Mesenchymal stem cell (in vitro differentiated cells and primary cell): ENCODE measurements around the gene ASXL2.
"Not testable (repeated sequence)": the region's sequence is repeated elsewhere in the genome, so short reads cannot be mapped to it uniquely, and the experiment has no call there.

Experiments
- DNase-seq: peaks from one replicate; pipeline ENCODE4 v3.0.0-alpha.2; 2013
- H2AFZ ChIP-seq: one replicate; pipeline ENCODE4 v1.6.1; 2013; ENCODE audit warnings: low read depth, mild to moderate bottlenecking, control low read depth, inconsistent platforms, low read length, moderate library complexity
- H2AK5ac ChIP-seq: 2 replicates; pipeline ENCODE4 v1.6.1; 2013; ENCODE audit warnings: low read length, moderate library complexity, mild to moderate bottlenecking, inconsistent platforms; ENCODE audit not compliant: severe bottlenecking
- H2BK120ac ChIP-seq: one replicate; pipeline ENCODE4 v1.6.1; 2013; ENCODE audit warnings: low read depth, mild to moderate bottlenecking, inconsistent platforms, low read length, moderate library complexity
- H2BK12ac ChIP-seq, 2 experiments: one replicate each; pipeline ENCODE4 v1.6.1; 2013; ENCODE audit warnings: inconsistent platforms in 2 of 2, low read length in 2 of 2, mild to moderate bottlenecking in 2 of 2, moderate library complexity in 2 of 2, control low read depth in 1 of 2
- H2BK15ac ChIP-seq: one replicate; pipeline ENCODE4 v1.6.1; 2013; ENCODE audit warnings: mild to moderate bottlenecking, low read depth, inconsistent platforms; ENCODE audit not compliant: poor library complexity, severe bottlenecking
- H2BK5ac ChIP-seq: 2 replicates; pipeline ENCODE4 v1.6.1; 2013; ENCODE audit warnings: low read depth, mild to moderate bottlenecking, low read length, control low read depth, inconsistent platforms; ENCODE audit not compliant: poor library complexity, severe bottlenecking
- H3K14ac ChIP-seq, 2 experiments: one replicate each; pipeline ENCODE4 v1.6.1; 2013; ENCODE audit warnings: inconsistent platforms in 2 of 2, low read length in 2 of 2, control low read depth in 1 of 2, mild to moderate bottlenecking in 1 of 2, moderate library complexity in 1 of 2
- H3K18ac ChIP-seq, 2 experiments: one replicate each; pipeline ENCODE4 v1.6.1; 2013; ENCODE audit warnings: inconsistent platforms in 2 of 2, low read length in 2 of 2, control low read depth in 1 of 2, low read depth in 1 of 2, mild to moderate bottlenecking in 1 of 2
- H3K23ac ChIP-seq, 2 experiments: one replicate each; pipeline ENCODE4 v1.6.1; 2013; ENCODE audit warnings: inconsistent platforms in 2 of 2, low read length in 2 of 2, mild to moderate bottlenecking in 2 of 2, moderate library complexity in 2 of 2, control low read depth in 1 of 2
- H3K27ac ChIP-seq: 2 replicates; pipeline ENCODE4 v1.5.1; 2013; ENCODE audit warnings: mild to moderate bottlenecking, moderate library complexity, low read length, control low read depth, inconsistent platforms; ENCODE audit not compliant: poor library complexity, severe bottlenecking
- H3K27me3 ChIP-seq, 2 experiments: 2 replicates each; pipeline versions ENCODE4 v1.6.1 to v1.7.0; 2013; ENCODE audit warnings: low read length in 2 of 2, mild to moderate bottlenecking in 2 of 2, moderate library complexity in 2 of 2, control low read depth in 1 of 2, inconsistent platforms in 1 of 2; ENCODE audit not compliant: control insufficient read depth in 1 of 2, insufficient read depth in 1 of 2
- H3K36me3 ChIP-seq, 2 experiments: 2 replicates each; pipeline versions ENCODE4 v1.6.1 to v1.7.0; 2013; ENCODE audit warnings: low read length in 2 of 2, control low read depth in 1 of 2, inconsistent platforms in 1 of 2, low read depth in 1 of 2, mild to moderate bottlenecking in 1 of 2; ENCODE audit not compliant: insufficient read depth in 2 of 2, control insufficient read depth in 1 of 2
- H3K4ac ChIP-seq, 2 experiments: one replicate each; pipeline ENCODE4 v1.6.1; 2013; ENCODE audit warnings: inconsistent platforms in 2 of 2, low read length in 2 of 2, mild to moderate bottlenecking in 2 of 2, moderate library complexity in 2 of 2, control low read depth in 1 of 2, low read depth in 1 of 2
- H3K4me1 ChIP-seq: 2 replicates; pipeline ENCODE4 v1.6.1; 2013; ENCODE audit warnings: low read depth, low read length, control low read depth; ENCODE audit not compliant: control insufficient read depth, insufficient read depth
- H3K4me2 ChIP-seq: 2 replicates; pipeline ENCODE4 v1.6.1; 2013; ENCODE audit warnings: low read length, mild to moderate bottlenecking, inconsistent platforms; ENCODE audit not compliant: poor library complexity, severe bottlenecking
- H3K4me3 ChIP-seq, 2 experiments: 2 replicates each; pipeline versions ENCODE4 v1.5.1 to v1.7.0; 2013; ENCODE audit warnings: low read length in 2 of 2, mild to moderate bottlenecking in 2 of 2, control low read depth in 1 of 2, low read depth in 1 of 2; ENCODE audit not compliant: insufficient read depth in 1 of 2
- H3K79me1 ChIP-seq: replicated peaks from 2 replicates; pipeline ENCODE4 v1.6.1; 2013; ENCODE audit warnings: mild to moderate bottlenecking, control low read depth, low read length, inconsistent platforms; ENCODE audit not compliant: poor library complexity, severe bottlenecking
- H3K9ac ChIP-seq: 2 replicates; pipeline ENCODE4 v1.7.0; 2013; ENCODE audit warnings: mild to moderate bottlenecking, low read length, moderate library complexity
- H3K9me3 ChIP-seq: 2 replicates; pipeline ENCODE4 v1.7.0; 2013; ENCODE audit warnings: mild to moderate bottlenecking, low read length; ENCODE audit not compliant: control insufficient read depth
- H4K8ac ChIP-seq: one replicate; pipeline ENCODE4 v1.6.1; 2013; ENCODE audit warnings: inconsistent platforms, mild to moderate bottlenecking, low read length, moderate library complexity
- H4K91ac ChIP-seq: one replicate; pipeline ENCODE4 v1.6.1; 2013; ENCODE audit warnings: mild to moderate bottlenecking, low read length, inconsistent platforms
- WGBS: methylation state at CpG from one replicate; pipeline ENCODE4 v1.1.7; 2013; ENCODE audit warnings: mixed read lengths; 5-methylcytosine and 5-hydroxymethylcytosine counted together

Gene ASXL2

DNA sequence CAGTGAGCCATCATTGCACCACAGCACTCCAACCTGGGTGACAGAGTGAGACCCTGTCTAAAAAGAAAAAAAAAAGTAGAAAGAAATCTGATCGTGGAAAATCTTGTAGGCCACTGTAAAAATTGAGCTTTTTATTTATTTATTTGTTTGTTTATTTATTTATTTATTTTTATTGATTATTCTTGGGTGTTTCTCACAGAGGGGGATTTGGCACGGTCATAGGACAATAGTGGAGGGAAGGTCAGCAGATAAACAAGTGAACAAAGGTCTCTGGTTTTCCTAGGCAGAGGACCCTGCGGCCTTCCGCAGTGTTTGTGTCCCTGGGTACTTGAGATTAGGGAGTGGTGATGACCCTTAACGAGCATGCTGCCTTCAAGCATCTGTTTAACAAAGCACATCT is 31.3 kb upstream of the ASXL2 start:
- H2AK5ac ChIP-seq, H3K27ac ChIP-seq, H3K23ac ChIP-seq, DNase-seq, H3K4me3 ChIP-seq, H2BK15ac ChIP-seq, H3K4me1 ChIP-seq, H4K8ac ChIP-seq, H2BK12ac ChIP-seq, H3K4ac ChIP-seq, H2AFZ ChIP-seq, H3K9ac ChIP-seq, H3K4me2 ChIP-seq, H3K36me3 ChIP-seq, H3K18ac ChIP-seq, H3K27me3 ChIP-seq, H2BK5ac ChIP-seq, H3K9me3 ChIP-seq, H2BK120ac ChIP-seq, H3K79me1 ChIP-seq, H3K14ac ChIP-seq, H4K91ac ChIP-seq: not testable (repeated sequence)
- WGBS: no CpG with 5 or more reads among the region's 5 CpGs

DNA sequence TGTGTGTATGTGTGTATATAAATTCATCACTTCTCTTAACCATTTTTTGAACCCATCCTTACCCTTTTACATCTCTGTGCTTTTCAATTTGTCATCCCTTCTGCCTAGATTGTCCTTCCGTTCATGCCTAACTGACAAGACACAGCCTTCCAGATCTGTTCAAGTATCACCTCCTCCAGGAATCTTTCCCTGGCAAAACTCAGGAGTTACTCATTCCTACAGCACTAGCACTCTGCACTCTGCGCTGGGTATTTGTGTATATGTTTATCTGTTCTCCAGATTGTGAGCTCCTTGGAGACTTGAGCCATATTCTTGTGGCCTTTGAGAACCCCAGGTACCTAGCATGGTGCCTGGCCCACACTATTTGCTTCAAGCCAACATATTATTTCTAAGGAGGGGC is 26.8 kb upstream of the ASXL2 start:
- no peak overlapping the region for H3K4me2 ChIP-seq
- no peak overlapping the region for H2BK15ac ChIP-seq
- WGBS: 82% methylated on average over 1 of the region's 2 CpGs
- no peak overlapping the region for H3K4me3 ChIP-seq
- no peak overlapping the region for H2AK5ac ChIP-seq
- DNase-seq: peak; percentile 38
- no peaks in the 10 kb centered on the region for H3K79me1 ChIP-seq
- H2BK12ac ChIP-seq: no peak overlapping the region
- no peaks in the 10 kb centered on the region for H3K36me3 ChIP-seq
- no peak overlapping the region for H3K18ac ChIP-seq
- no peak overlapping the region for H2BK120ac ChIP-seq
- H4K91ac ChIP-seq: no peak overlapping the region
- no peak overlapping the region for H3K9ac ChIP-seq
- H3K14ac ChIP-seq: no peak overlapping the region
- no peak overlapping the region for H4K8ac ChIP-seq
- H2AFZ ChIP-seq: no peak overlapping the region
- no peak overlapping the region for H3K4ac ChIP-seq
- H3K23ac ChIP-seq: no peak overlapping the region
- H3K27me3 ChIP-seq: no peaks in the 10 kb centered on the region
- no peak overlapping the region for H2BK5ac ChIP-seq
- no peaks in the 10 kb centered on the region for H3K4me1 ChIP-seq
- no peak overlapping the region for H3K27ac ChIP-seq
- no peaks in the 10 kb centered on the region for H3K9me3 ChIP-seq

DNA sequence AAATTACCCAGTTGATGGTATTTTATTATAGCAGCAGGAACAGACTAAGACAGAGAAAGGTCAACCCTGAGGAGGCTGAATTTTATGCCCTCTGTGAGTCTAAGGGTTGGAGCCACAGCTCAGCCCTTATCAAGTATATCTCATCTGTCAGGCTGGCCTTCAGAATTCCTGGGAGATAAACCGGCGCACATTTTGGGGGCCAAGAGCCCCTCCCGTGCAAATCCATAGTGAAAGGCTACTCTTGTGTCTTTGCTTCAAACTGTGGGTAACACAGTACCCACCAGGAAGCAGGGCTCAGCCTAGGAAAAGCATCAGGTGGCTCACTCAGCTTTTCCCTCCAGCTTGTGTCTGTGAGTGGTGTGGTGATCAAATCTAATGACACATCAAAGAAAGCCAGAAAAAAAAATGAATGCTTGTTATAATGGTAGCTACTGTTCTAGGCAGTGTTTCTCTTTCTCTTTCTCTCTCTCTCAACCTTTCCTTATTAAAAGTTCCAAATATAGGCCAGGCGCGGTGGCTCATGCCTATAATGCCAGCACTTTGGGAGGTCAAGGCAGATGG is 25.0 kb upstream of the ASXL2 start:
- Histone ChIP-seq H3K9ac (no peak overlapping the region), H2BK12ac (no peak overlapping the region), H2AFZ (no peak overlapping the region), H3K4me2 (no peak overlapping the region), H3K27me3 (no peaks in the 10 kb centered on the region), H3K9me3 (no peaks in the 10 kb centered on the region), H3K79me1 (no peaks in the 10 kb centered on the region), H4K91ac (peak overlapping the region; percentile 27), H3K18ac (no peak overlapping the region), H4K8ac (no peak overlapping the region), H3K27ac (no peak overlapping the region), H2BK120ac (no peak overlapping the region), H3K14ac (no peak overlapping the region), H2BK5ac (no peak overlapping the region), H2AK5ac (no peak overlapping the region), H3K4me3 (no peak overlapping the region), H3K36me3 (no peaks in the 10 kb centered on the region), H3K4ac (no peak overlapping the region), H2BK15ac (no peak overlapping the region), H3K23ac (no peak overlapping the region), H3K4me1 (no peaks in the 10 kb centered on the region)
- DNase-seq: no peak
- 93% methylated on average over 5 of the region's 5 CpGs for WGBS

DNA sequence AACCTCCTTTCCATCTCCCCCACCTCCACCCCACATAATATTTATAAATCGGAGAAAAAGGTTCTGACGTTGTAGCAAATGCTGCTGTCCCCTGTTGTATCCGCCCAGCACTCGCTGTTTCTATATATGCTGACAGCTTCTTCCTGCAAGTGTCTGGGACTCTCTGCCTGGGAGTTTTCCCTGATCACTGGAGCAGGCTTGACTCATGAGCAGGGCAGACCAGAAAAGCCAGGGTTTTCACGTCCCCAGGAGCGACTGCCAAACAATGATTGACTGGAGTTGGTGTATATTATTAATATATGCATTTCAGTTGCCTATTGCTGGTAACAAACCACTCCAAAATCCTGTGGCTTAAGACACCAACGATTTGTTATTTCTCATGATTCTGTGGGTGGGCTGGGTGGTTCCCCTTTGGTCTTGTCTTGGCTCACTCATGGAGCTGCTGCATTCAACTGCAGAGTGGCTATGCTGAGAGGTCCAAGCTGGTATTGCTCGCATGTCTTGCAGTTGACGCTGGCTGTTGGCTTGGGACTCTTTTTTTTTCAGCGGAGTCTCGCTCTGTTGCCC is 21.2 kb upstream of the ASXL2 start:
- DNase-seq: no peak
- no peak overlapping the region for H3K4me2 ChIP-seq
- H2AK5ac ChIP-seq: no peak overlapping the region
- no peak overlapping the region for H2BK5ac ChIP-seq
- H2BK15ac ChIP-seq: no peak overlapping the region
- no peak overlapping the region for H3K9ac ChIP-seq
- H3K4me3 ChIP-seq: no peak overlapping the region
- no peaks in the 10 kb centered on the region for H3K9me3 ChIP-seq
- WGBS: 91% methylated on average over 8 of the region's 11 CpGs
- H3K23ac ChIP-seq: no peak overlapping the region
- no peaks in the 10 kb centered on the region for H3K36me3 ChIP-seq
- H3K27me3 ChIP-seq: no peaks in the 10 kb centered on the region
- H3K14ac ChIP-seq: no peak overlapping the region
- no peak overlapping the region for H3K27ac ChIP-seq
- H2AFZ ChIP-seq: no peak overlapping the region
- no peaks in the 10 kb centered on the region for H3K79me1 ChIP-seq
- no peaks in the 10 kb centered on the region for H3K4me1 ChIP-seq
- no peak overlapping the region for H4K91ac ChIP-seq
- no peak overlapping the region for H2BK120ac ChIP-seq
- H2BK12ac ChIP-seq: no peak overlapping the region
- H4K8ac ChIP-seq: no peak overlapping the region
- H3K4ac ChIP-seq: no peak overlapping the region
- H3K18ac ChIP-seq: no peak overlapping the region
